HG03432 (cell line): Measurements from ENCODE around the gene ADGRG1.
"Not testable (repeated sequence)": the region's sequence is repeated elsewhere in the genome, so short reads cannot be mapped to it uniquely, and the experiment has no call there.

Experiments used
- ATAC-seq: cut with Tn5 transposase; IDR thresholded peaks from one replicate; pipeline ENCODE4 v1.9.1; 2021; ENCODE audit warnings: mild to moderate bottlenecking, moderate library complexity; ENCODE audit not compliant: unreplicated experiment

The ADGRG1 gene

GRCh38 chr16:57628008-57628781 is at the start of gene ADGRG1:
TSS of gene ADGRG1 (plus strand) at chr16:57628630. CDS start at chr16:57650288, 21,658 bp downstream.
- no peak for ATAC-seq

GRCh38 chr16:57579361-57579665 is 49.1 kb upstream of the ADGRG1 start:
- no peak for ATAC-seq

GRCh38 chr16:57585051-57585687 is 43.3 kb upstream of the ADGRG1 start:
- ATAC-seq = no peak

- ATAC-seq = no peak
These were observed 39.6 kb upstream of the ADGRG1 start for GRCh38 chr16:57588831-57589230.

DNA sequence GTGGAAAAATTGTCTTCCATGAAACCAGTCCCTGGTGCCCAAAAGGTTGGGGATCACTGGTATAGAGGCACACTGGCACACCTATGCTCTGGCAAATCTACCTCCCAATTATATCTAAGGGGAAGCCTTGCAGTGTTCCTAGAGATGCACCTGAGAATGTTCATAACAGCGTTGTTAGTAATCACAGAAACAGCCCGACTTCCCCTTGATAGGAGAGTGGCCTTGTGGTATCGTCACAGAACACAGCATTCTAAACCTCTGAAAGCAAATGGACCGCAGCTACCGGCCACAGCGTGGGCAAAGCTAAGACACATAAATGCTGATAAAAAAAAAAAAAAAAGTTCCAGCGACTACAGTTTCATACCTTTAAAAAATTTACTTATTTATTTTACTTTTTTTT is 39.1 kb upstream of the ADGRG1 start:
- no peak for ATAC-seq

- no peak for ATAC-seq
These were observed 37.8 kb upstream of the ADGRG1 start for GRCh38 chr16:57590654-57591085.

- ATAC-seq = peak; percentile 82
These were observed 37.2 kb upstream of the ADGRG1 start for GRCh38 chr16:57591086-57591869.

DNA sequence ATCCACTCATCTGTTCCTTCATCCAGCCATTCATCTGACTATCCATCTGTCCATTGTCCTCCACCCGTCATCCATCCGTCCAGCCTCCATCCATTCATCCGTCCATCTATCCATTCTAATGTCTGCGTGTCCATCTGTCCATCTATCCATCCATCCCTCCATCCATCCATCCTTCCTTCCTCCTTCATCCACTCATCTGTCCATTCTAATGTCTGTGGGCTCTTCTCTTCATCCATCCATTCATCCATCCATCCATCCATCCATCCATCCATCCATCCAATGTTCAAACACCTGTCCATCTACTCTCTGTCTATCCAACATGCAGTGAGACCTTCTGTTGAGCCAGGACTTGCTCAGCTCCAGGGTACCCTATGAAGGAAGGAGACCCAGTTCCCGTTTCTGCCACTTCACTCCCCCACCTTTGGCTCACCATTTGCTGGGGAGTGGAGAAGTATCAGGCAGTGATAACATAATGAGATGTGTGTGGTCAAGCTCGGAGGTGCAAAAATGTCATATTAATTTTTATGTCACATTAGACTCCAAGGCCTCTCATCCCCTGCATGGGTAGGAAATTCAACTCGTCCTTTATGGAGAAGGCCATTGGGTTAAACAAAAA is 36.5 kb upstream of the ADGRG1 start:
- ATAC-seq = no peak

DNA sequence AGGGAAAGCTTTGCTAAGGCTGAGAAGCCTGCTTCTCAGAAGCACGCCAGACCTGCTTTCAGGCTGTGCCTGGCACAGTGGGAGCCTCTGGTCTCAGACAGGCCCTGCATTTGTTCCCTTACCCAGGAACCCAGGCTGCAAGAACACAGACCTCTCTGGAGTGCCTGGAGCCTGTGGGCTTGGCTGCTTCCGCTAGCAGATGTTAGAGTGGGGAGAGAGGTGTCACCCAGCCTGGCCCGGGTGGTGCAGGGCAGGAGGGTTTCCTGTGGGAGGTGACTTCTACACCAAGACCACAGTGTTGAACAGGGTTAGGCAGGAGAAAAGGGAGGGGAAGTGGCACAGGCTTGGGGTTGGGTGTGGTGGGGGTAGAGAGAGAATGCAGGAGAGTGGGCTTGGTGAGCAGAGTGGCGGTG is 35.8 kb upstream of the ADGRG1 start:
- ATAC-seq = peak; percentile 52

DNA sequence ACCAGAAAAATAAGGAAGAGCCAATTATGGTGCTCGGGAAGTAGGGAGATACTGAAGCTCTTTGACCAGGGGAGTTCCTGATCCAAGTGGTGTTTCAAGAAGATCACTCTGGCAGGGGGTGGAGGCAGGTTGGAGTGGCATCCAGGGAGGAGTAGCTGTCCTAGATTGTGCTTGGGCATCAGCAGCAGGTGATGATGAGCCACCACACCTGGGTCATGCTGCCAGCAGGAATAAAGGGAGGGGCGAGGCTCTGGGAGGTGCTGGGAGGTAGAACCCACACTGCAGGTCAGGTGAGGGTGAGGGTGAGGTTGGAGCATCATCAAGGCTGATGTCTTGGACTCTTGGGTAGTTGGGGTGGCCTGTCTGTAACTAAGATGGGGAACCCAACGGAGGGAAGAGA is 35.4 kb upstream of the ADGRG1 start:
- ATAC-seq = no peak

DNA sequence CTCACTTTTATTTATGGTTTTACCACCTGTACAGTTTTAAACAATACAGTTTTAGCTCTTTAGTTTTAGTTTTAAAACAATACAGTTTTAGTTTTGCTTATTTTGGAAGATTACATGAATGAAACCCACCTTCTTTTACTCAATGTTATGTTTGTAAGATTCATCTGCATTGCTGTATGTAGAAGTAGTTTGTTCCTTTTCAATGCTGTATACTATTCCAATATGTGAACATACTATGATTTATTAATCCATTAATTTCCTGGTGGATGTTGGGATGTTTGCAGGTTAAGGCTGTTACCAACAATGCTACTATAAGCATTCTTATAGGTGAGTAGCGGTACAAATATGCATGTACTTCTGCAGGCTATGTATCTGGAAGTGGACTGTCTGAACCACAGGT is 34.4 kb upstream of the ADGRG1 start:
- ATAC-seq = no peak

DNA sequence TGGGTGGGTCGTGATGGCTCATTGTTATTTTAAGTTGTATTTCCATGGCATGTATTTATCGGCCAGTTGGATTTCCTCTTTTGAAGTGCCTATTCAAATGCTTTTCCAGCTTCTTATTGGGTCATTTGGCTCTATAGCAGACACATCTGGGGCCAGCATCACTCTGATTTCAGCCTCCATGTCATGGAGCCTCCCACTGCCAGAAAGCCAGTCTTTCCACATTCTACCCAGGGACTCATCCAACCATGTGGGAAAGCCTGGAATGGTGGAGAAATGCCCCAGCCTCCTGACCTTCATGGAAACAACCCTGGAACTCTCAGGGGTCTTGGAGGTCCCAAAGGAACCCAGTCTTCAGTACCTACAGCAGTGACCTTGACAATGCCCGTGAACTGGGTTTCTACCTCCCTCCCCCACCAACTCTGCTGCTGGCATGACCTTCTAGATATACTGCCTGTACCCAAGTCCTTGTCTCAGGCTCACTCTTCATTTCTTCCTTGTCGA is 33.8 kb upstream of the ADGRG1 start:
- ATAC-seq = no peak

DNA sequence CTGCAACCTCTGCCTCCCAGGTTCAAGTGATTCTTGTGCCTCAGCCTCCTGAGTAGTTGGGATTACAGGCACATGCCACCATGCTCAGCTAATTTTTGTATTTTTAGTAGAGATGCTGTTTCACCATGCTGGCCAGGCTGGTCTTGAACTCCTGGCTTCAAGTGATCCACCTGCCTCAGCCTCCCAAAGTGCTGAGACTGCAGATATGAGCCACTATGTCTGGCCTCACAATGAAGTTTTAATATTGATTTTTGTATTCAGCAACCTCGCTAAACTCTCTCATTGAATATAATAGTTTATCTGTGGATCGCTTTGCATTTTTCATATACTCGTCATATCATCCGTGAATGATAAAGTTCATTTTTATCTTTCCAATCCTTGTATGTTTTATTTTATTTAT is 32.2 kb upstream of the ADGRG1 start:
- ATAC-seq = not testable (repeated sequence)

DNA sequence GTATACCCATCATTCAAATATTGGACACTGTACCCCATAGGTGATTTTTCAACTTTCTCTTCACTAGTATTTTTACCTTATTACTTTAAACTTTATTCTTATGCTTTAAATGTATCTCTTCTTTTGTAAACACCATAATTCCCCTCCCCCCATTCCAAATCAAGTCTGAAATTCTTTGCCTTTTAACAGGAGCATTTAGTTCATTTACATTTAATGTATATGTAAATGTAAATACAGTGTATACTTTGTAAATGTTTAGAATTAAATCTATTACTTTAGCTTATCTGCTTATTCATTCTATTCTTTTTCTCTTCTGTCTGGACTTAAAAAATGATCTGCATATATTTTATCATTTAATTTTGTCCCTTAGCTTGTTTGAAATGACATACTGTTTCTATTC is 30.0 kb upstream of the ADGRG1 start:
- no peak for ATAC-seq

DNA sequence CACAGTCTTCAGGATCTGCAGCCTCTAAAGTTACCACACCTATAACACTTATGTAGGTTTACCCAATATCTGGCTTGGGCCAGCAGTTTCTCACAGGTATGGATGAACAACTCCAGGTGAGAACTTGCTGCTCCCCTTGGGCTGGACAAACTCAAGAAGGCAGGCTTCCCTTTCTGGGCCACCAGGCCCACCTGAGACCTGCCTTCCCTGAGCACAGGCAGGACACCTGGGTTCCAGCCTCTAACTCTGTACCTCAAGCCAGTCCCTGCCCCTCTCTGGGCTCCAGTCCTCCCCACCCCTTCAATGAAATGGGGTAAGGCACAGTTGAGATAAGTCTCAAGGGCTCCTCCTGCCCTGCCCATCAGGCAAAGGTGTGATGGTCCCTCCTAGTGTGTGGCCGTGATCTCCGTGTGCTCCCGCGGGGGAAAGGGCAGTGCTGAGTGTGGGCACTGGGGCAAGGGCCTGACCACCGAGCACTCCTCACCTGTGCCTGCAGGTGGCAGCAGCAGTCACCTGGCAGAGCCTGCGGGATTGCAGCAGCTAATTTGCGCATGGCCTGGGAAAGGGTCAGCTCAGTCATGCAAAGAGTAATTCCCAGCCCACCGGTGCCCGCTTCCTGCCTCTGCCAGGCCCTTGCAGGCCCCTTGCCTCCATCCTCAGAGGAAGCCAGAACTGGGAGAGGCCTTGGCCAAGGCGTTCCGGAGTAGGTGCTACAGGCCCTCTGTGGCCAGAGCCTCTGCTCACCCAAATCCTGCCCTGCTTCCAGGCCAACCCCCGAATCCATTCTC is 28.2 kb upstream of the ADGRG1 start:
- ATAC-seq = no peak

- no peak for ATAC-seq
These were observed 27.4 kb upstream of the ADGRG1 start for GRCh38 chr16:57600952-57601580.

DNA sequence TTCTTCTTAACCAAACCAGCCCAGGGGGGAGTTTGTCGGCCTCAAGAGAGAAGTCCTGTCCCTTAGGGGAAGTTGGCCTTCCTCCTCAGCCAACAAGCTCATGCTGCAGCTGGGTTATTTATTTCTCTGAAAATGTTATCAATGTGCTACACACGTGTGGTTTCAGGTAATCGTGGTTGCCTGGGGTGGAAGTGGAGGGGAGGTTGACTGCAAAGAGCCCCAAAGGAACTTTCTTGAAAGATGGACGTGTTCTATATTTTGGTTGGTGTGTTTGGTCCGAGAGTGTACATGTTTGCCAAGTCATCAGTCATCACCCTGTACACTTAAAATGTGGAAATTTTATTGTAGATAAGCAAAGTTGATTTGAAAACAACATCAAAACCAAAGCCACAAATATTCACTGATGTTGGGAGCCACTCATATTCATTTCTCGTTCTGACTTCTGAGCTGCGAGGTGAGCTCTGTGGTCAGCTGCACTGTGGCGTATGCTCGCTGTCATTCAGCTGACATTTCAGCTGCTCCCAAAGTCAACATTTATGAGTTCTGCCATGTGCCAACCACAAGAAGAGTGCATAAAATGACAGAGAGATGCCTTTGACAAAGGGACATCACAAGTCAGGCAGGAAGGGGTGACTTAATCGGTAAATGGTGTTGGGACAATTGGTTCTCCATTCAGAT is 26.5 kb upstream of the ADGRG1 start:
- ATAC-seq = peak; percentile 88

GRCh38 chr16:57603115-57604024 is 25.1 kb upstream of the ADGRG1 start:
- ATAC-seq = no peak
